ENCODE results near the gene SHMT2.

SHMT2 gene

DNA sequence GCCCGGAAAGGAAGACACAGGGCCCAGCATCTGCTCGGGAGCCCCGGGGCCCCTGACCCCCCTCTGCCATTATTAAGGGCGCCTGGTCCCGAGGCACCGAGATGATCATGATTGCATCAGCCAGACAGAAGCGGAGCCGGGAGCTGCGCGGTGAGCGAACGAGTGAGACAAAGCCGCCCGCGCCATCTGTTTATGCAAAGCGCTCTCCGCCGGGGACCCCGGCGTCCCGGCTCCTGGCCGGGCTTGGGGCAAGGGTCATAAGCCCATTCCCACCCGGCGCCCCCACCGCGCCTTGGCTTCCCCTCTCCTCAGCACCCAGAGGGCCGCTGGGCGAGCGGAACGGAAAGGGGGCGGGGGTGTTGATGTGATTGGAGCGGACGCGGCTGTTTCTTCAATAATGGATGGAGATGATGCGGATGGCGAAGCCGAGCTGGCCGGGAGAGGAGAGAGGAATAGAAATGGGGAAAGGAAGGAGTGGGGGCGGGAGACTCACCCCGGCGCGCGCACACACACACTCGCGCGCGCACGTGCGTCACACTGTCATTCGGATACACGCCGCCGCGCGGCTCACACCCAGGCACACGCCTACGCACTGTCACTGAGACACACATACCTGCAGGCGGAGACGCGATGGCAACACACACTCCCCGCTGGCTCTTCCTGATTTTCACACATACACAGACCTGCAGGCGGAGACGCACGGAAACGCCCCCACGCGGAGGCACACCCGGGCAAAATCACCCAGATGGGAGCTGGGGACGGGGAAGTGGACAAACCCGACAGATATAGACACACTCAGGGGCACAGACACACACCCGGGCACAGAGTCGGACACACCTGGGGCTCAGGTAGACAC, 10.8 kb downstream of the SHMT2 start:
- peak; percentile 70 for DNase-seq (ENCODE audit: low read depth)

DNA sequence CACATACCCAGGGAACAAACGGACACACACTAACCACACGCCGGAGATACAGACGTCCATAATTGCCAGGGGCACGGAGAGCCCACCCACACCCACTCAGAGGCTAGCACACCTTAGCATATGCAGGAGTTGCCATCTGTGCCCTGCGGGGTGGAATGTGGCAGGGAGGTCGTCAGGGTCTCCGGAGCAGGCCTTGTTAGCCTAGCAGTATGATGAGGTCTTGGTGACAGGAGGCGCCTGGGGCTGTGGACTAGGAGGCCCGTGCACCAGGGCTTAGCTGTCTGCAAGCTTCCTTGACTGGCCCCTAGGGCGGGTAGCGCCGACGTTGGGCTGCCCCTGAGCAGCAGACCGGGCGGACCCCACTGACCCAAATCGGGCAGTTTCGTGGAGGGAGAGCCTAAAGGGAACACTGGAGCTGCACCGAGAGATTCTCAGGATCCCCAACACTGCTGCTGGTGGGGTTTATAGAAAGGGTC, 11.5 kb downstream of the SHMT2 start:
- no peak for DNase-seq (ENCODE audit: low read depth)

- no peak for DNase-seq (ENCODE audit: low read depth)
Measured at GRCh38 chr12:57241402-57242310, 12.1 kb downstream of the SHMT2 start.

- no peak for DNase-seq (ENCODE audit: low read depth)
Measured at GRCh38 chr12:57242329-57242690, 12.8 kb downstream of the SHMT2 start.

DNA sequence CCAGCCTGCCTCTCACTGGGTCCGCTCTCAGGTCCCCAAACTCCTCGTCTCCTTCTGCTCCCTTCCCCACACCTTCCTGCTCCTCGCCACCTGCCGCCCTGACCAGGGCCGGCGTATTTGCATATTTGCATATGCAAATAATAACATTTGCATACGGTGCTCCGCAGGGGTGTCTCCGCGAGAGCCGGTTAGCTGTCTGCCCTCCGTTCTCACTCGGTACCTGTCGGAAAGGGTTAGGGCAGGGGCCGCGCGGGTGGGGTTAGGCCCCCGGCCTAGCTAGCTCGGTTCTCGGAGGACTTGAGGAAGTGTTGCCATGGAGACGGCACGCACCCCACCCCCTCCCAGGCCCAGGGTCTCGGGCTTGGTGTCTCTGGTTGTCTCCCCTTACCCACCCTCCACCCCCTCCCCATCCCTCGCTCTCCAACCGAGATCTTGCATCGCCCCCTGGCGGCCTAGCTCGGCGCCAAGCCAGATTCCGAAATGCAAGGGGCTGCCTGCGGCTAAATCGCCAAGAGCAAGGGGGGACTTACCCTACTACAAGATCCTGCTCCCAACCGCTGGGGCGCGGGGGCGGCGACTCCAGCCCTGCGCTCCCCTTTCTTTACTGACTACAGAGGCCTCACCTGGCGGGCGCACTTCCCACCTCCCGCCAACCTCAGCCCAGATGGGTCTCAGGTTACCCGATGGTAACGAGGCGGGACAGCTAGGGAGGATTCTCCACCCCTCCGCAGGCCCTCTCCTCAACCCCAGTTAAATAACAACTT, 13.4 kb downstream of the SHMT2 start:
- peak; percentile 65 for DNase-seq (ENCODE audit: low read depth)

- DNase-seq (ENCODE audit: low read depth): peak; percentile 79
Measured at GRCh38 chr12:57243521-57244311, 14.2 kb downstream of the SHMT2 start.

DNA sequence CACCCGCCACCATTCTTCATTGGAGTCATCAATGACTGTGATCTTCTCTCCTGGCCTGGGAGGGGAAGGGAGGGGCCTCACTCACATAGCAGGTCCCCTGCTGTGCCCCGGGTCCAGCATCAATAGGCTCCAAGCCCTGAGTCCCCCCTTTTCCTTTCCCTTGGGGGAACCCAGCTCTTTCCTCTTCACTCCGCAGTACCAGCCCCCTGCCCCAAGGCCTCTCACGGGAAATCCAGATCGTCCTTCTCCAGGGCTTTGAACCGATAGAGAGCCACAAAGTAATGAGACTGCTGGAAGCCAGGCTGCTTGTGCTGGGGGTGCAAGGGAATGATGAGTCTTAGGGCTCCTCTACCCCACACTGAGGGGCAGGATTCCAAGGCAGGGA, 14.8 kb downstream of the SHMT2 start:
- DNase-seq (ENCODE audit: low read depth): no peak

DNA sequence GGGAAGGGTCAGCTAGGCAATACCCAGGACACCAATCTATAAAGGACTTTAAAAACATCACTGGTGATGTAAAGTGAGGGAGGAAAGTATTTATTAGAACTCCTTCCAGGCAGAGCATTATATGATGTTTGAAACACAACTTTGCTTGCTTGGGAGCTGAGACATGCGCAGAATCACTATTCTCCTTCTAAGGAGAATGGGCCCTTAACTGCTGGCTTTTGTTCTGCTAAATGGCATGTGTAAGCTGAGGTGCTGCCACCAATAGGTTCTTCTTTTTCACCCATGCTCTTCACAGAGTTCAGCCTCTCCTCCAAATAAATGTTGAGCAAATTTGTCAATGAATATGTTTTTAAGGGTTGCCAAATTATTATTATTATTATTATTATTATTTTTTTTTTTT, 17.5 kb downstream of the SHMT2 start:
- no peak for DNase-seq (ENCODE audit: low read depth)

DNA sequence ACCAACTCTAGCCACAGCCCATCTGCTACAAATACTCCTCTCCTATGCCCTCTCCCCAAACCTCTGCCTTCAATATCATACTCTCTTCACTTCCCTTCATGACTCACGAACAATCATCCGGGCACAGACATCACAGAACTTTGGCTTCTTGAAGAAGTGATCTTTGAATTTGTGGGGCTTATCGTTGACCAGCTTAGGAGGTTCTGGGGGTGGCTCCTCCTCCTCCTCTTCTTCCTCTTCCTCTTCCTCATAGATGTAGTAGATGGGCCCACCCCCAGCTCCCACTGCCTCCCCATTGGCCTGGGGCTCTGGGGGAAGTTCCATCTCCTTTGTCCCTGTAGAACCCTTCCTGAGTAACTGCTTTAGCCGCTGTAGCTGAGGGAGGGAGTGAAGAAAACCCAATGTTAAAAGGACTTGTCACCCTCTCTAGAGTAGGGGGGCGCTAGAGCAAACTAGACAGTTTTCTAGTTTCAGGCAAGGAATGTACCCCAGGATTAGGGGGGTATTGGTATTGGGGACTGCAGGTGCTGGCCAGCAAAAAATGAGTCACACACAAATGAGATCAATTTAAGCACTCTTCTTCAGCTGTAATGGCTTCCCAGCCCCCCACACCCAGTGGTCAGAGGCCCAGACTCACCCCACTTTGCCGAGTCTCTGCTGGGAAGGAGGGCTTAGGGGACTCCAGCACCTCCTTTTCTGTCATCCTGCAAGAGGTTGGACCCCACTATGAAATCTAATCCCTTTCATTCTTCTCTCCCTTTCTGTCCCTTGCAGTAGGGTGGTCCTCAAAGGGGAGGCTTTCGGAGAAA, 19.6 kb downstream of the SHMT2 start:
- DNase-seq (ENCODE audit: low read depth): no peak

DNA sequence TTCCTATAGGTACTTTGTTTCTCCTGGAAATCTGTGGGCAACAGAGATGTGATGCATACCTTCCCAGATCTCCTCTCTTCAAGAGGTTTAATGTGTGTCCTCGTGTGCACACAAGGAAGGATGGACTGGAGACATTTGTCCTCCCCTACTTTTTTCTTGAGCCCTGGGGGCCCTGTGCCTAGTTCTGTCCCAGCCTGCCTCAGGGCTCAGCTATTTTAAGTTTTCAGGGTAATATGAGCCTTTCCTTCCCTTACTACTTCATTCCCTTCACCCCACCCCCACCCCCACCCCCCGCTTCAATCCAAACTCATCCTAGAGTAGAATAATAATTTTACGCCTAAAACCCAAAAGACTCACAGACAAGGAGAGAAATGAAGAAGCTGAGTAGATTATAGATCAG, 21.0 kb downstream of the SHMT2 start:
- DNase-seq (ENCODE audit: low read depth): no peak

DNA sequence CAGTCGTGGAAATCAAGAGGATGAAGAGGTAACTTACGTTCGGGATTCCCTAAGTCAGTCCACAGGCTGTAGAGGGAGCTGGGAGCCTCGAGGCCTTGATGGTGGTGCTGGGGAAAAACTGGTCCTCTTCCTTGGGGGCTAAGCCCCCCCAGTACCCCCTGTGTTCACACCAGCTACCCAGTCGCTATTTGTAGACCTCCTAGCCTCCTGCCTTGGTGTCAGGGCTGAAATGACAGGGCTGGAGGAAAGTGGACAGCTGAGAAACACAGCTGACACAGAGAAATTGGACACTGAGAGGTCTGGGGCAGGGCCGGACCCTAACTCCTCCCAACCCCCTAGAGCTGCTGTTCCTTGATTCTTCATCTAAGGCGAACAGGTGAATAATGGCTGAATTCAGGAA, 21.4 kb downstream of the SHMT2 start, which contains the start of gene STAC3:
TSS of gene STAC3 (minus strand) at position 232 of the 400 bp plus-strand sequence. CDS start 1,551 bp downstream, outside the sequence.
- no peak for DNase-seq (ENCODE audit: low read depth)

- no peak for DNase-seq (ENCODE audit: low read depth)
Measured at GRCh38 chr12:57254506-57255280, 25.2 kb downstream of the SHMT2 start.

GRCh38 chr12:57255916-57256315, 26.4 kb downstream of the SHMT2 start:
- DNase-seq (ENCODE audit: low read depth): no peak

DNA sequence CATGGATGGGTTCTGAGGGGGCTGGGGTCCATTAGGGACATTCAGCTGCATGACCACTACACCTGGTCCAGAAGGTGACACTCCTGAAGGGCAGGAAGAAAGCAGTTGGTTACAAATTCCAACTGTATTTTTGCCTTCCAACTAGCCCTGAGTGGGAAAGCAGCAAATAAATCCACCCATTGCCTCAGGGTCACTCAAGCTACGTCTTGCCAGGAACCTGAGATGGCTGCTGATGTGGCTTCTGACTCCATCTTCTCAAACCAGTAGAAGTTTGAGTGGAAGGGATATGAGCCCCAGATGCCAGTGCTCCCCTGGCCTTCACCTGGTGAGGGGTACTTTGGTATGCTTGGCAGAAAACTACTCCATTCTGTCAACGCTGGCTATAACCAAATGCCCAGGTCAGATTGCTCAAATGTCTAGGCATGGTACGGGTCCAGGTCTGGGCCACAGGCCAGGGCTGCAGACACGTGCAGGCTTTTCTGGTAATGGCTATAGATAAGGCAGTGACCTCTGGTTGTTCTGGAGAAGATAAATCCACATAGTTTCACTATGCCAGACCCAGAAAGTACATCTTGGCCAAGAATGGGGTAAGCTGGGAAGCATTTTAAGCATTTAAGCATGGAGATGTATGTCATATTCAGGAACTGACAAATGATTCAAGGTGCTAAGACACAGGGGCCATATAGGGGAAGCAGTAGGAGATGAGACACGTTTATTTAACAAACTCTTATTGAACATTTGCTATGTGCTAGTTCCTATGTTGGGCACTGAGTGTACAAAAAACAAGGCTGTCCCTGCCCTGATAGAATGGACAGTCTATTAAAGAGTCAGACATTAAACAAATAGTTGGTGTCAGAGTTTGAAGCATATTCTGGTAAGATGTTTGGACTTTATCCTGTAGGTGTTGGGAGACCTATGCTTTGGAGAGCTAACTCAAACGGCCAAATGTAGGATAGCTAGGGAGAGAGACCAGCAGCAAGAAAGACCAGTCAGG, 29.8 kb downstream of the SHMT2 start:
- DNase-seq (ENCODE audit: low read depth): no peak

DNA sequence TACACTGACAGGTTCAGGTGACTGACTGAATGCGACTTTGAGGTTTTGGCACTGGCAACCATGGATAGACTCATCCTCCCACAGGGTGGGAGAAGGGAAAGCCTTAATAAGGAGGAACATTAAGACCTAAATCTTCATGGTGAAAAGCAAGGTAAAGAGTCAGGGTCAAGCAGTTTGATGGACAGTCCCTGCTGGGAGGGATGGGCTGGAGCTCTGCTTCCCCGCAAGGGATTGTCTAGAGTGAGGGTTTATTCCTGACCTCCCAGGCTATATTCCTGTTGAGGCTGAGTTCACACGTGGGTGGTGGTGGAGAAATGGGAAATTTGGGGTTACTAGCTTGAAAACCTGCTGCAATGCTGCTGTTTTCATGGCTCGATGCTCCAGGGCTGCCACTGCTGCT, 30.9 kb downstream of the SHMT2 start:
- no peak for DNase-seq (ENCODE audit: low read depth)

GRCh38 chr12:57261428-57261865, 31.9 kb downstream of the SHMT2 start:
- DNase-seq (ENCODE audit: low read depth): no peak

DNA sequence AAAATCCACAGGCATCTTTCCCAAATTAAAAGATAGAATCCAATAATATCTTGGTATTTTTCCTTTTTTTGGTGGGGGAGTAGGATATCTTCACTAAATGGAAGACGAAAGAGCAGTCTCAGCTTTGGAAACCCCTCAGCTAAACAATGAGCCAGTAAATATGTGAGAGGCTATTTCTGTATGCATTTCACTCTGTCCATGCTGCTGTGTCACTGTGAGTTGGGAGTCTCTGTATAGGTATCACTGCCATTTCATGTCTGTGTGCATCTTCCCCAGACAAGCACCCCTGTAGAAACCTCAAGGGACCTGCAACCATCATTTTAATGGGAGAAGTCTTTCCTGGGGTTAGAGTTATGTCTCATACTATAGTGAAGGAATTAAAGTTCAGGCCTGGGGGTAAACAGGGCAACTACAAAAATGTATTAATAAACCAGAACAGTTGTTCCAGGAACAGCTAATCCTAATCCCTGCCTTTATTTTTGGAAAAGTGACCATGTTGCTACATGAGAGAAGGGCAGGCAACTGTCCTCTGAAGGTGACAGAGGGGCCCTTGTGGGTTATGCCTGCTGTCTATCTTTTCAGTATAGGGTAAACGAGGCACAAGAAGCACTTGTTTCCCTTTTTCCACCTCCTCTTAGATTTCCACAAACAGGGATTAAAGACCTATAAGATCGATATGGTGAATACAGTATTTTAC, 32.8 kb downstream of the SHMT2 start:
- no peak for DNase-seq (ENCODE audit: low read depth)

DNA sequence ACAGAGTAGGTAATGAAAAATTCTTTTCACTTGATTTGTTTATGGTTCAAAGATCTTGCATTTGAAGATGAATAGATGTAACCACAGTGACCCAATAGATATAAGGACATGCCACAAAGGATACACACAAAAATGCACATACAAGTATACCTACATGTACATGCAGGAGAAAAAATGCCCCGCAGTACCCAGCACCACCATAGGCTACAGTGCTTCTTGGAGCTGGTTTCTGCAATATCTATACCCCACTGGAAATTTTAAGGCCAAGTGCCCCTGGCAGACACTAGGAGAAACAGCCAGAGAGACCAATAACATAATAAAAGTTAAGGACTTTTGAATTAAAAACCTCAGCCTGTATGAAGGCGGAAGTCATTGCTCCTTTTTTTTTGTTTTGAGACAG, 33.6 kb downstream of the SHMT2 start:
- no peak for DNase-seq (ENCODE audit: low read depth)
